ENCODE results near the gene LSR.

Gene LSR

GRCh38 chr19:35265900-35266519 lies 17.2 kb downstream of the LSR start:
- DNase-seq (ENCODE audit: low read depth in 1 of 2, low spot score in 1 of 2) = no peak

- DNase-seq (ENCODE audit: low read depth in 1 of 2, low spot score in 1 of 2) = no peak
Measured at GRCh38 chr19:35266520-35267352, 17.9 kb downstream of the LSR start.

- DNase-seq (ENCODE audit: low read depth in 1 of 2, low spot score in 1 of 2) = no peak
Measured at GRCh38 chr19:35267353-35267817, 18.6 kb downstream of the LSR start.

GRCh38 chr19:35267818-35268535 lies 19.2 kb downstream of the LSR start:
- peak; percentile 56 to 58 for DNase-seq (ENCODE audit: low read depth in 1 of 2, low spot score in 1 of 2)

- DNase-seq (ENCODE audit: low read depth in 1 of 2, low spot score in 1 of 2) = peak; percentile 21 to 52
Measured at GRCh38 chr19:35268536-35269437, 20.0 kb downstream of the LSR start, which contains the start of gene USF2. TSS of gene USF2 (plus strand) at chr19:35268962. CDS start at chr19:35269102, 140 bp downstream.

GRCh38 chr19:35269438-35270117 lies 20.8 kb downstream of the LSR start:
- peak; percentile 47 to 63 for DNase-seq (ENCODE audit: low read depth in 1 of 2, low spot score in 1 of 2)

- no peak for DNase-seq (ENCODE audit: low read depth in 1 of 2, low spot score in 1 of 2)
Measured at GRCh38 chr19:35270381-35270811, 21.6 kb downstream of the LSR start.

- DNase-seq (ENCODE audit: low read depth in 1 of 2, low spot score in 1 of 2) = no peak
Measured at GRCh38 chr19:35271546-35271945, 22.7 kb downstream of the LSR start.

- DNase-seq (ENCODE audit: low read depth in 1 of 2, low spot score in 1 of 2) = no peak
Measured at GRCh38 chr19:35272122-35272719, 23.4 kb downstream of the LSR start.

GRCh38 chr19:35272954-35273649 lies 24.3 kb downstream of the LSR start:
- DNase-seq (ENCODE audit: low read depth in 1 of 2, low spot score in 1 of 2) = no peak

GRCh38 chr19:35273686-35274259 lies 25.0 kb downstream of the LSR start:
- no peak for DNase-seq (ENCODE audit: low read depth in 1 of 2, low spot score in 1 of 2)

- DNase-seq (ENCODE audit: low read depth in 1 of 2, low spot score in 1 of 2) = no peak
Measured at GRCh38 chr19:35274323-35274722, 25.5 kb downstream of the LSR start.

- DNase-seq (ENCODE audit: low read depth in 1 of 2, low spot score in 1 of 2) = no peak
Measured at GRCh38 chr19:35276706-35277281, 28.0 kb downstream of the LSR start.

- no peak for DNase-seq (ENCODE audit: low read depth in 1 of 2, low spot score in 1 of 2)
Measured at GRCh38 chr19:35278578-35279284, 29.9 kb downstream of the LSR start.

GRCh38 chr19:35279374-35279773 lies 30.6 kb downstream of the LSR start:
- DNase-seq (ENCODE audit: low read depth in 1 of 2, low spot score in 1 of 2) = no peak

- DNase-seq (ENCODE audit: low read depth in 1 of 2, low spot score in 1 of 2) = no peak
Measured at GRCh38 chr19:35279985-35280821, 31.4 kb downstream of the LSR start.

- DNase-seq (ENCODE audit: low read depth in 1 of 2, low spot score in 1 of 2) = no peak
Measured at GRCh38 chr19:35281303-35281702, 32.5 kb downstream of the LSR start.
